ENCODE data around the gene OMA1. TPM values are rescaled to one million over a fixed set of nuclear protein-coding genes. Genes with fewer than 3 reads are reported as not detected.
"Not testable (repeated sequence)": the region's sequence is repeated elsewhere in the genome, so short reads cannot be mapped to it uniquely, and the experiment has no call there.

Gene OMA1
- polyA plus RNA-seq, 10 donors, result 13.0 to 23.2 (median 16.6) TPM

DNA sequence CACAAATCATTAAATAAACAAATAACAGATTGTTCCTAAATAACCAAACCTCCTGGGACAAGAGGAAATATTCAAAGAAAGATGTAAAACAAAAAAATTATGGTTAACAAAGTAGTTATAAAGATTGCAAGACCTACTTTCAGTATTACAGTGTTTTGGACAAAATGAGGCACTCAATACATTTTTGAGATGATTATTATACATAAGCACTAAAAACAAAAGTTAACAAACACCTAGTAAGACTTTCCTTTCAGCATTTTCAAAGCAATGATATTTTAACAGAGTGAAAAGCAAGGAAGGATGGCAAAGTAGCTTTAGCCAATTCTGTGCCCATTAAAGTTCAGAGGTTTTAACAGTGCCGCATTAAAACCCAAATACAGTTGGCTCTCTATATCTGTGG, 17.2 kb downstream of the OMA1 start:
- no peak for DNase-seq

DNA sequence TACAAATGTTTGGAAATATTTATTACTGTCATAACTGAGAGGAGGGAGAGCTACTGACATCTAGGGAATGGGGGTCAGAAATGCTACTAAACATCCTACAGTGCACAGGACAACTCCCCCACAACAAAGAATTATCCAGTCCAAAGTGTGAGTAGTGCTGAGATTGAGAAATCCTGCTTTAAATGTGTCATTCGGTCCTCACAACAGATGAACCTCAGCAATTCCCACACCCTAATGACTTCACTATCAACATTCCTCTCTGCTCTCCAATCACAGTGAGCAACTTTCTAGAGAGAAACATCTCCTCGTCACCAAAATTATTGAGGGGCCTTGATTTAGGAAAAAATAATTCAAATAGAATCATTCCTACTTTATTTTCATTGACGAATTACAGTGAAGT, 18.0 kb downstream of the OMA1 start:
- peak in 1 of 3 donors; percentile 10 for DNase-seq

DNA sequence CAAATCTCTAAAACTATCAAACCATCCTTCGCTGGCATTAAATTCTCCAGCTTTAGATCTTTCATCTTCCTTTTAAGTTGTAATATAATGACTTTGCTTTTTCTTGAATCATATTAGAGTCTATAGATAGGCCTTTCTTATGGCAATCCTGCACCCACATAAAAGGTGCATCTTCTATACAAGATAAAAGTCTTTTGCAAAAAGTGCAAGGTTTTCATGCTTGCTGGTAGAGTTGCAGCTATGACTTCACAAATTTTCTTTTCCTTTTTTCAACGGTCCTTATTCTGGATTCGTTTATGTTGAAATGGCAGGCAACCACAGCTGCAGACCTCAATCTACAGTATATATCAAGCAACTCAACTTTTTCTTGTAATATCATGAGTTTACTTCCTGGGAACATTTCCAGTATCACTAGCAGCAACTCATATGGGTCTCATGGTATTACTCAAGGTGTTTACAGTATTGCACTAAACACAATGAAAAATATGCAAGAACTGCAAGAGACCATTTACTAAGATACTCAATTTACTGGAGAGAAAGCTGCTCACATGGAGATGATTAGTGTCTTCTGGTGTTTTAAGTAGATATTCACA, 22.1 kb downstream of the OMA1 start:
- no peak for DNase-seq

DNA sequence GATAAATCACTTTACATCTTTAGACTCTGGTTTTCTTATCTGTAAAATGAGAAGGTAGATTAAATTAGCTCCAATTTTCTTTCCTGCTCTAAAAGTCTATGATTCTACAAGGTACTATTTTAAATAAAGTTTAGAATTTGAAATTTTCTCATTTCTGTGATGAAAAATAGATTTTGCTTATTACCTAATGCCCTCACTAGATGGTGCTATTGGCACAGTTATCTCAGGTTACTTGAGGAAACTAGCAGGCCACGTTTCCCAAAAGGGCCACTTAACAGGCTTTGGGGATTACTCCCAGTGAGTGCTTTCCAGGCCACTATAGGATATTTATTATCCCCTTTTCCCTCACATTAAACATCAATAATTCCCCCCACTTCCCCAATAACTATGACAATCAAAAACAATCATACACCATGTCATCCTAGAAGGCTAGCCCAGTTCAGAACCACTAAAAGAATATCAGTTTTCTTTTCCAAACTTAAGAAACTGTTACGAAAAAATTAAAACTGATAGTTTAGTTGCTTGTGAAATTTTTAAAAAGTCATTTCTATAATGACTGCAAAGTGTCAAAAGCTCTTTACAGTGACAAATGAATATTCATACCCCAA, 30.6 kb downstream of the OMA1 start:
- DNase-seq, result peak; percentile 56 to 76 (median 62)

GRCh38 chr1:58513956-58514355, 32.6 kb downstream of the OMA1 start:
- no peak for DNase-seq

GRCh38 chr1:58508629-58509028, 37.9 kb downstream of the OMA1 start:
- no peak for DNase-seq

DNA sequence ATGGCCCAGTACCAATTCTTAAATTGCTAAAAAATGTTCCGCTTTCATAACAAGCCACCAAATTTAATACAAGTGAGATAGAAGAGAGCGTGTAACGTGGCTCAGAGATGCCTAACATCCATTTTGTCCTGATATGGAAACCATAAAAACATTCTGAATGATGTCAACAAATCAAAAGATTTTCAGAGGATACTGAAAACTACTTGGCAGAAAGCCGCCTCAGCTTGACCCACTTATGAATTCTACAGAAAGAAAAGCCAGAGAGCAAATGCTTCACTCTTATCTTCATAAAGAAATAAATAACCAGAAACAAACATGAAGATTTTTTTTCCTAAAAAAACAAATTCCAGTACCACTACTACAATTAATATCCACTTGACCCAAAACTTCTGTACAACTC, 41.2 kb downstream of the OMA1 start:
- no peak for DNase-seq

- no peak for DNase-seq
Observed at GRCh38 chr1:58502519-58502918, 44.0 kb downstream of the OMA1 start.

- DNase-seq, result no peak
Observed at GRCh38 chr1:58500043-58500442, 46.5 kb downstream of the OMA1 start.

DNA sequence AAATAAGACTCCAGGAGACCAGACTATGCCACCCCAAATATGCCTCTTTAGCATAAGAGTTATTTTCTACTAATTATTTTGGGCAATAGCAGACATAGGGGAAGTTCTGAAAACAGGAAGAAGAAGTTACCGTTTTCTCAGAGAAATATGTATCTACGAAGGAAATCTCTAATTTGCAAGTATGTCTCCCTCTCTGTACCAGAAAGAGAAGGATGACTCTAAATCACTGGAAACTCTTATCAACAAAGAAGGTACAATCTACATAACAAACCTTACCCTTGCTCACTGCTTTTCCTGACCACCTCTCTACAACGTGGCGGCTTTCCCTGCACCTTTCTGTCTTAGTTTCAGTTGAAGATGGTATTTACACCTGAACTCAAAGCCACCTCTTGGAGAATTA, 49.0 kb downstream of the OMA1 start:
- DNase-seq, result no peak

DNA sequence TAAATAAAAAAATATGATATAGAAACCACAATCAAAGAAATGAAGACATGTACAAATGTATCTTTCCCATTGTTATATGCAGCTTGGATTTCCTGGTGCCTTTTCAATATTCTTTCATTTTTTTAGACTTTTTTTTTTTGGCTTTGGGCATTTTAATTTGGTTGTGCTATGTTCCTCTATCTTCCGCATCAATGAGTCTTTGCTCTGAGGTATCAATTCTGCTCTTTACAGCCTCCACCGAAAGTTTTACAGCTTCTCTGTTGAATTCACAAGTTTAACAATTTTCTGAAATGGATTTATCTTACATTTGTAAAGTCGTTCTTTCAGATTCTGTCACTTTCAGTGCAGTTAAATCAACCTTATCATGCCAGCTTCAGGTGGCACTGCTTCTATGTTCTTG, 50.5 kb downstream of the OMA1 start:
- no peak for DNase-seq

GRCh38 chr1:58488914-58489313, 57.6 kb downstream of the OMA1 start:
- not testable (repeated sequence) for DNase-seq

- no peak for DNase-seq
Observed at GRCh38 chr1:58487002-58487401, 59.5 kb downstream of the OMA1 start.

DNA sequence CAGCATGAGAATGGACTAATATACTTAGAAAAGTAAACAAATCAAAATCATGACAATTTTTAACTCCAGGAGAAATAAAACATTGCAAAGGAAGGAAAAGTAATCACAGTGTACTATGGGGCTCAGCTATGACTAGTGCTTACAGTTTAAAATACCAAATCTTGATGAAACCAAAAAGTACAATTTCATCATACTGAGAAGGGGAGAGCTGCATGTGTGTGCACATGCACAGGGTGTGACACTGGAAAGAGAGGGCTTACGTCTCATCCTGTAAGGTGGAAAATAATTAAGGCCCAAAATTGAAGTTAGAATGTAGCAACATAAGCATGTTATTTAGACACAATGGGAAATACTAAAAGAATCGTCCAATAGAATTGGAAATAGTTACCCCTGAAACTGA, 64.6 kb downstream of the OMA1 start:
- no peak for DNase-seq

DNA sequence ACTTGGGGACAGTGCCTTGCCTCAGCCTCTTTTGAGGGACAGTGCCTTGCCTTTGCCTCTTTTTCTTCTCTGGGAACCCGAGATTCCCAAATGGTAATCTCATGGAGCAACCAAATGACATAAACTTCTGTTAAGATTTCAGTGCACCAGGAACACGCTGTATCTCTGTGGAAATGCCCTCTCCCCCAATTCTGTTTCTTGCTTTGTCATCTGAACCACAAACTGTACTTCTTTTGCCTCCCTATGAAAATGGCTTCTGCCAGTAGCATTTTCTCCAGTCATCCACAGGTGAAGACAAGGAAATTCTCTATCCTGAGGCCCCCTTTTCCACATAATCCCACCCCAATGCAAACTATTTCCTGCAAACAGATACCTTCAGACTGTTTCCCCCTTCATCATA, 66.3 kb downstream of the OMA1 start:
- no peak for DNase-seq

DNA sequence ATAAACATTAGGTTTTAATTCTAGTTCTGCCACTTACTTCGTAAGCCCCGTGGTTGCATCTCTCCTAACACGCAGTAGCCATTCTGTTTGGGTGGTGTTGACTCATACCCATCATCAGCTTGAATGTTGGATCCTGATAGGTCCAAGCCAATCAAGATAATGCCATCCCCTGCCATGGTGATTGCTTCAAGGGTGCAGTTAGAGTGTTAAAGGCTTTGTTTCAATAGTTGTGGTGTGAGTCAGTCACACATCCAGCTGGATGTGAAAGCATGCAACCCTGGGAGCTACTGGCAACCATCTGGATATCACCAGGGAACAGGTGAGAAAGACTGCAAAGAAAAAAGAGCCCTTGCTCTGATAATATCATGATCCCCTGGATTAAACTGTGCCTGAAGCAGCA, 69.1 kb downstream of the OMA1 start:
- DNase-seq, result no peak

- DNase-seq, result no peak
Observed at GRCh38 chr1:58476179-58476578, 70.3 kb downstream of the OMA1 start.

DNA sequence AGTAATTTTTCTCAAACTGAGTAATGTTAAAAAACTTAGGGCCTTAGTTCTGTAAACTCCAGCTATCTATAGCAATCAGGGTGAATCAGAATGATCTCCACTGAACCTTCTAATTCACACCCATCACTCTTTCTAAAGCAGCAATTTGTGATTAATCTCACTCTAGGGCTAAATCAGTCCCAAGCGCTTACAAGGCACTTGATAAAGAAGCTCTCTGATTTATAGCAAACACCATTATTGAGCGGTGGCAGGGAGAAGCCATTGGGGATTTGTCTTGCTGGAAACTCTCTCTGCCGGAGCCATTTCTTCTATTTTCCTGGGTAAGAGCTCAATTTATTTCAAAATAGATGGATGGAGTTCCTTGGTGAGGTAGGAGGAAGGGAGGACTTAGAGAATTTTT, 77.0 kb downstream of the OMA1 start:
- no peak for DNase-seq

DNA sequence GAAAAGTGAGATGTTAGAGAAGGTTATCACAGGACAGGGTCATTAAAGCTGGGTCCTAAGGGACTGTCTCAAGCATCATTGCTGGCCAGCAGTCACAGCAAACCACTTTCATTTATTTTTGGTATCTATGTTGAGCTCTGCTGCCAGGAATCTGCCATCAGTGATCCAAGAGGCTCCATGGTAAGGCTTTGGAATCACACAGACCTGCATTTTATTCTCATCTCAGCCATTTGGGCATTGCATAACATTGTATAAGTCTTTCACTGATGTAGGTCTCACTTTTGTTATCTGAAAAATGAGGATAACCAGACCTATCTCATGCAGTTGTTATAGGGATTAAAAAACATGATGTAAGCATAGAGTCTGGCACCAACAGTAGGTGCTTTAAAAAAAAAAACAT, 77.5 kb downstream of the OMA1 start:
- DNase-seq, result no peak

DNA sequence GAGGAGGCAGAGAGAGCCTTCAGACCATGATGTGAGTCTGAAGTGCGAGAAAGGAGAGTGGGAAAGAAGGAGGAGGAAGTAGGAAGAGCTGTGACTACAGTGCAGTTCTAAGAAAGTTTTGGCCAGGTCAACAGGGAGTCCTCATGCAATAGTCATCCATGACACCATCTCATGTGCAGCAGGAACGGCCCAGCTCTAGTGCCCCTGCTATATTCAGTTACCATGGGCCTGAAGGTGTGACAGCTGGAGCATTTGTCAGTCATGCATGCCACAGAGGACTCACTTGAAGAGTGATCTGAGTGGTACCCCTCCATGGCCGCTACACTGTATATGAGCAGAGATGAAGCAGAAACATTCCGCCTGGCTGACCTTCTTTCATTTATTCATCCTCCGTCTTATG, 77.9 kb downstream of the OMA1 start:
- no peak for DNase-seq

GRCh38 chr1:58466630-58467241, 79.8 kb downstream of the OMA1 start:
- no peak for DNase-seq

DNA sequence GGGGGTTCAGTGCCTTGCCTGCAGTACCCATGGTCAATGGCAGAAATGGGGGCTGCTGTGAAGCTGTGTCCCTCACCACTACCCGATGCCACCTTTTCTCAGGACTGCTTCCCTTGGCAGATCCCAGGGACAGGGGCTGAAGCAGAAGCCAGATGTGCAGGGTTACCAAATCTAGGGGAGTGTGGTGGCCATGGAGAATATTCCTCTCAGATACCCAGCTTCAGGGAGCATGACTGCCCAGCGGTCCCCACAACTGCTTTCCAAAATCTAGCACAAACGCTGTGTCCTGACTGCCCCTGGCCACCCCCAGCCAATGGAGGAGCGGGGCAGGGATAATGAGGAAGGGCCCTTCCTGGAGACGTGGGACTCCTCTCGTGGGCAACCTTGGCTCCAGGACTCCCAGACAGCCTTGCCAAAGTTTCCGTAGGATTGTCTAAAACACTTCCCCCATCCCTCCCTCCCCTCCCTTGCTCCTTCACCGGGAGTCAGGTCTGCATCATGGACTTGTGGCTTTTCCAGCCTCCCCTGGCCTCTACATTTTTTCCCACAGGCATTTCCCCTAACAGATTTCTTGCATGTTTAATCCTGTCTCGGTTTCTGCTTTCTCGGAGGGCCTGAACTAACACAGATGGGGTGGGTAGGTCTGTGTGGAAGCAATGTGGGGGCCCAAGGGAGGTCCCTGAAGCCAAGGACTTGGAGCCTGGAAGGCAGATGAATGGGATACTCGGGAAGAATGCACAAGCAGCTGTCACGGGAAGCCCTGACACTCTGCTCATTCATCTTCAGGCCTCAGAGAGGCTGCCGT, 80.5 kb downstream of the OMA1 start:
- peak in 2 of 3 donors; percentile 13 to 81 for DNase-seq

DNA sequence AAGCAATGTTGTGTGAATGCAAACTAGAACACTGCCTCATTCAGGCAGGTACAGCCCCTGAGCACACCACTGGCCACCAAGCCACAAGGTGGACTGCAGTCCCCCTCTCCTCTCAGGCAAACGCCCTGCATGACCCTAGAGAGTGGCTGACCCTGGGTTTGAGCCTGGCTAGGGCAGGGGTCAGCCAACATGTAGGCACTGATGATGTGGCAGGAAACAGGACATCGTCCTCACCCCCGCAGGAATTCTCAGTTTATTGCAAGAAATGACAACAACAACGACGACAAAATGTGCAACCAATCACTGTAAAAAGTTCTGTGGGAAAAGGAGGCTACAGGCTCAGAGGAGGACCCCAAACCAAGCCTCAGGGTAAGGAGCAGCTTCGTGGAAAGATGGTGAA, 81.3 kb downstream of the OMA1 start:
- DNase-seq, result no peak
